GM10248 (cell line): ENCODE results near the gene MICAL3.

ENCODE experiments used
- CTCF ChIA-PET: fragments of 300-600 bp; sonication (Branson Sonifier 250); formaldehyde crosslinking; extraction: SDS; loops from one replicate; lab custom pipeline; 2021; ENCODE audit warnings: antibody characterized with exemption; lab: Yijun Ruan, JAX
- POLR2A ChIA-PET: fragments of 350-650 bp; sonication (Branson Sonifier 250); formaldehyde crosslinking; extraction: SDS; loops from one replicate; lab custom pipeline; 2020; ENCODE audit warnings: antibody characterized with exemption; lab: Yijun Ruan, JAX
- DNase-seq: peaks from one replicate; pipeline ENCODE4 v3.0.0; 2012; ENCODE audit errors: extremely low spot score
- CTCF ChIP-seq: IDR thresholded peaks from 2 replicates; pipeline ENCODE4 v1.5.1; 2012; ENCODE audit warnings: mild to moderate bottlenecking, low read depth; ENCODE audit errors: extremely low read depth, missing control alignments, control extremely low read depth

The MICAL3 gene

GRCh38 chr22:17785185-17786184 lies 238.9 kb downstream of the MICAL3 start:
- ChIA-PET CTCF (interaction anchor here (0.6 to 5.5 kb wide), 28 partner anchors 9 to 291 kb away, joined by 3 to 72 read pairs (median 4); no protein-coding TSS in a partner anchor), POLR2A (interaction anchor here (0.6 to 1.0 kb wide), 2 partner anchors 15 to 50 kb away, joined by 4 to 5 read pairs; no protein-coding TSS in a partner anchor)
- DNase-seq: no peak
- TF ChIP-seq CTCF: peak; percentile 81

DNA sequence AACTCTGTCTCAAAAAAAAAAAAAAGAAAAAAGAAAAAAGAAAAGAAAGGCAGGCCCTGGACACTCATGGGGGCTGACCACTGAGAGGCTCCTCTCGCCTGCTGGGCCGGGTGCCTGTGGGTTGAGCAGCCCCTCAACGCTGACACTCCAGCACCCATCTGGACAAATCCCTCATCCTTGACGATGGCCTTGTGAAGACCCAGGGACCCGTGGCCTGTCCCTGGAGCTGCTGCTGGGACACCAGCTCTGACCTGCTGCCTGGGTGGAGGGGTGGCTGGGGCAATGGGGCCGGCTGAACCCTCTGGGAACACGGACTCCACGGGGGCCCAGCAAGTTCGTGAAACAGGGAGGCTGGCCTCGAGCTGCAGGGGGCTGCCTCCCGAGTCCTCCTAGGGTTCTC lies 239.6 kb downstream of the MICAL3 start:
- no peak for TF ChIP-seq CTCF
- no peak for DNase-seq
- CTCF ChIA-PET: interaction anchor here (0.9 to 5.5 kb wide), 22 partner anchors 8 to 291 kb away, joined by 3 to 72 read pairs (median 4); no protein-coding TSS in a partner anchor
- POLR2A ChIA-PET: interaction anchor here (1.0 kb wide), 1 partner anchor 16 kb away, joined by 4 read pairs; no protein-coding TSS in a partner anchor

DNA sequence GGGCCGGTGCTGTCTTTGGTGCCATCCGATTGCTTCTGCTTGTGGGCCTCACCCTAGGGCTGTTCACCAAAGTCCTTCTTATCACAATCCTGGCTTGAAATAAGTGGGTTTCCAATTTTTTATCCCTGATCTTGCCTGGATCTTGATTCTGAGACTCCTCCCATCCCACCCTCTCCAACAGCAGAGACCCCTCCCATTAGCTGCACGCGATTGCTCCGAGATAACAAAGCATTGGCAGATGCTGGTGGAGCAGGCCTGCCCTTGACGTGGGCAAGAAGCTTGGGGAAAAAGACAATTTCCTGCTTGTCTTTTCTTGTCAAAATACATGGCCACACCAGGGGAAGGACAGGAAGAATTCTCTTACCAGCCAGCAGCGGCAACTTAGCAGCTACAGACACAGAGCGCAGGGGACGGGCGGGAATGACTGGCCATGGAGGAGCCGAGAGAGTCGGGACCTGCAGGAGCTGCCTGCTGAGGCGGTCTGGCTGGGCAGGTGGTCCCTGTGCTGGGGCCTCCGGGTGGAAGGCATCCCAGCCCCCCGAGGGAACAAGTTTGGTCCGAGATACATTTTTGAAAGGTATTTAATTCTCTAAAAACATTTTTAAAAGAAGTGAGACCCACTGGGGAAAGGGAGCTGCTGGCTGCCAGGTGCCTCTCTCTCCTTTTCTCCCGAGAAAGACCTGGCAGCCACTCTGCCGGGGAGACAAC lies 240.4 kb downstream of the MICAL3 start:
- CTCF ChIA-PET: interaction anchor here (0.9 to 5.5 kb wide), 10 partner anchors 7 to 292 kb away, joined by 3 to 72 read pairs (median 9); no protein-coding TSS in a partner anchor

DNA sequence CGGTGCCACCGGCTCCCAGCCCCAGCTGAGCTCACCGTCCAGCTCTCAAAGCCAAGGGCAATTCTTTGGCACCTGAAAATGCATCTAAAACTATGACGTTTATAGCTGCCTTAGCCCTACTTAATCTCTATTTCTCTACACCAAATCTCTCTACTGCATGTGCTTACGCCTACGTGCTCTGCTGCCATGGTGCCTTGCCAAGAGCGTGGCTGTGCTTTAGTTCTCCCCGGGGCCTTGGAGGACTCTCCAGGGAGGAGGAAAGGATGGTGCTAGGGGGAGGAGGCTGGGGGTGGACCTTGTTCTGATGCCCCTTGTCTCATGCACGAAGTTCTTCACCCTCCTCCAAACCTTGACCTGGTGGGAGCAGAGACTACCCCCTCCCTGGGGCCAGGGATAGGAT lies 241.0 kb downstream of the MICAL3 start:
- no peak for TF ChIP-seq CTCF
- CTCF ChIA-PET: interaction anchor here (5.5 kb wide), 1 partner anchor 41 kb away, joined by 72 read pairs; no protein-coding TSS in a partner anchor
- POLR2A ChIA-PET: no interaction called here

More for the DNA sequence above, 240.4 kb downstream of the MICAL3 start:
- POLR2A ChIA-PET: no interaction called here
- TF ChIP-seq CTCF: no peak
- no peak for DNase-seq

GRCh38 chr22:17782621-17783020 lies 241.7 kb downstream of the MICAL3 start:
- no peak for DNase-seq
- POLR2A ChIA-PET: no interaction called here
- no peak for TF ChIP-seq CTCF
- CTCF ChIA-PET: interaction anchor here (1.2 to 5.6 kb wide), 3 partner anchors 10 to 40 kb away, joined by 4 to 72 read pairs (median 44); no protein-coding TSS in a partner anchor

More for the DNA sequence above, 241.0 kb downstream of the MICAL3 start:
- no peak for DNase-seq

- no peak for DNase-seq
- CTCF ChIA-PET: interaction anchor here (0.9 to 5.6 kb wide), 4 partner anchors 9 to 40 kb away, joined by 3 to 44 read pairs (median 8); no protein-coding TSS in a partner anchor
- TF ChIP-seq CTCF: no peak
- POLR2A ChIA-PET: no interaction called here
Observed at GRCh38 chr22:17782158-17782557, 242.2 kb downstream of the MICAL3 start.
